ENCODE measurements around the gene FARS2.

DNA sequence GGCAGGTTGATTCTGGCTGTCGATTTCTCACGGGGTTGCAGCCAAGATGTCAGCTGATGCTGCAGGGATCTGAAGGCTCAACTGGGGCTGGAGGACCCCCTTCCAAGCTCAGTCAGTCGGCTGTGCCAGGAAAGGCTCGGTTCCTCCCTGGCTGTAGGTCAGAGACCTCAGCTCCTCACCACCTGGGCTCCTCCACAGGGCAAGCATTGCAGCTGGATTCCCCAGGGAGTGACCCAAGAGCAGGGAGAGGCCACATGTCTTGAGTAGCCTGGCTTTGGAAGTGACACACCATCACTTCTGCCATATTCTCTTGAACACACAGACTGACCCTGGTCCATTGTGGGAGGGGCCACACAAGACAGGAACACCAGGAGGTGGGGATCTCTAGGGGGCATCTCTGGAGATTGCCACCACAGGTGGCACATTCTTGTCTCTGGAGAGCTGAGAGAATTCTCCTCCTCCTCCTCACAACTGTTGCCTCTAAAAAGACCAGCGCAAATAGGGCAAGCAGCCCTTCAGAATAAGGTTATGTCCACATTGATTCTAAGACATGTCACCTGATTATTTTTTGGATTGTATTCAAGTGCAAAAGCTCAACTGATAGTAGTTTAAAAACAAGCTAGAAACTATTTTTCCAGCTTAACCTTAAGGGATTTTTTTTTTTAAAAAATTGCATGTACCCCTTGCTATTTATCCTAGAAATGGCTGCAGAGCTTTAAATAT, 474.9 kb downstream of the FARS2 start:
- TF ChIP-seq, protein P1, sequence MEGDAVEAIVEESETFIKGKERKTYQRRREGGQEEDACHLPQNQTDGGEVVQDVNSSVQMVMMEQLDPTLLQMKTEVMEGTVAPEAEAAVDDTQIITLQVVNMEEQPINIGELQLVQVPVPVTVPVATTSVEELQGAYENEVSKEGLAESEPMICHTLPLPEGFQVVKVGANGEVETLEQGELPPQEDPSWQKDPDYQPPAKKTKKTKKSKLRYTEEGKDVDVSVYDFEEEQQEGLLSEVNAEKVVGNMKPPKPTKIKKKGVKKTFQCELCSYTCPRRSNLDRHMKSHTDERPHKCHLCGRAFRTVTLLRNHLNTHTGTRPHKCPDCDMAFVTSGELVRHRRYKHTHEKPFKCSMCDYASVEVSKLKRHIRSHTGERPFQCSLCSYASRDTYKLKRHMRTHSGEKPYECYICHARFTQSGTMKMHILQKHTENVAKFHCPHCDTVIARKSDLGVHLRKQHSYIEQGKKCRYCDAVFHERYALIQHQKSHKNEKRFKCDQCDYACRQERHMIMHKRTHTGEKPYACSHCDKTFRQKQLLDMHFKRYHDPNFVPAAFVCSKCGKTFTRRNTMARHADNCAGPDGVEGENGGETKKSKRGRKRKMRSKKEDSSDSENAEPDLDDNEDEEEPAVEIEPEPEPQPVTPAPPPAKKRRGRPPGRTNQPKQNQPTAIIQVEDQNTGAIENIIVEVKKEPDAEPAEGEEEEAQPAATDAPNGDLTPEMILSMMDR (IDR thresholded peaks at IDR 0.05; ENCODE audit: poor library complexity, severe bottlenecking), result no peak
- TF ChIP-seq, protein P2, sequence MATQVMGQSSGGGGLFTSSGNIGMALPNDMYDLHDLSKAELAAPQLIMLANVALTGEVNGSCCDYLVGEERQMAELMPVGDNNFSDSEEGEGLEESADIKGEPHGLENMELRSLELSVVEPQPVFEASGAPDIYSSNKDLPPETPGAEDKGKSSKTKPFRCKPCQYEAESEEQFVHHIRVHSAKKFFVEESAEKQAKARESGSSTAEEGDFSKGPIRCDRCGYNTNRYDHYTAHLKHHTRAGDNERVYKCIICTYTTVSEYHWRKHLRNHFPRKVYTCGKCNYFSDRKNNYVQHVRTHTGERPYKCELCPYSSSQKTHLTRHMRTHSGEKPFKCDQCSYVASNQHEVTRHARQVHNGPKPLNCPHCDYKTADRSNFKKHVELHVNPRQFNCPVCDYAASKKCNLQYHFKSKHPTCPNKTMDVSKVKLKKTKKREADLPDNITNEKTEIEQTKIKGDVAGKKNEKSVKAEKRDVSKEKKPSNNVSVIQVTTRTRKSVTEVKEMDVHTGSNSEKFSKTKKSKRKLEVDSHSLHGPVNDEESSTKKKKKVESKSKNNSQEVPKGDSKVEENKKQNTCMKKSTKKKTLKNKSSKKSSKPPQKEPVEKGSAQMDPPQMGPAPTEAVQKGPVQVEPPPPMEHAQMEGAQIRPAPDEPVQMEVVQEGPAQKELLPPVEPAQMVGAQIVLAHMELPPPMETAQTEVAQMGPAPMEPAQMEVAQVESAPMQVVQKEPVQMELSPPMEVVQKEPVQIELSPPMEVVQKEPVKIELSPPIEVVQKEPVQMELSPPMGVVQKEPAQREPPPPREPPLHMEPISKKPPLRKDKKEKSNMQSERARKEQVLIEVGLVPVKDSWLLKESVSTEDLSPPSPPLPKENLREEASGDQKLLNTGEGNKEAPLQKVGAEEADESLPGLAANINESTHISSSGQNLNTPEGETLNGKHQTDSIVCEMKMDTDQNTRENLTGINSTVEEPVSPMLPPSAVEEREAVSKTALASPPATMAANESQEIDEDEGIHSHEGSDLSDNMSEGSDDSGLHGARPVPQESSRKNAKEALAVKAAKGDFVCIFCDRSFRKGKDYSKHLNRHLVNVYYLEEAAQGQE (IDR thresholded peaks at IDR 0.05; ENCODE audit: borderline replicate concordance), result no peak
- TF ChIP-seq EZH2 (IDR thresholded peaks at IDR 0.05; ENCODE audit: borderline replicate concordance, insufficient read depth, low read length, poor library complexity, severe bottlenecking), result no peak
- TF ChIP-seq RAD21 (conservative IDR thresholded peaks at IDR 0.05), result no peak
- no peak for TF ChIP-seq EP300 (conservative IDR thresholded peaks at IDR 0.05; ENCODE audit: poor library complexity, severe bottlenecking)
- no peak for TF ChIP-seq SMC3 (conservative IDR thresholded peaks at IDR 0.05; ENCODE audit: poor library complexity)
- TF ChIP-seq TAF1 (IDR thresholded peaks at IDR 0.05; ENCODE audit: low read depth), result no peak
- TF ChIP-seq POLR2AphosphoS5 (IDR thresholded peaks at IDR 0.05), result no peak
